Activated CD4-positive, alpha-beta T cell treated with anti-CD3 and anti-CD28 coated beads for 36 hours (primary cell): ENCODE results near the gene PLEKHG2. TPM values are rescaled to one million over a fixed set of nuclear protein-coding genes. Genes with fewer than 3 reads are reported as not detected.

Source experiments
- ATAC-seq: fragments of 200-7000 bp; cut with Tn5 transposase; one replicate; pipeline ENCODE4 v1.10.0; 2021; ENCODE audit warnings: mild to moderate bottlenecking, moderate library complexity
- CTCF ChIA-PET: fragments of 350-600 bp; sonication (Branson Sonifier 250); formaldehyde crosslinking; loops from one replicate; lab custom pipeline; 2021; ENCODE audit warnings: antibody characterized with exemption; lab: Charles Lee
- POLR2A ChIA-PET: fragments of 350-600 bp; sonication (Branson Sonifier 250); formaldehyde crosslinking; loops from one replicate; lab custom pipeline; 2021; ENCODE audit warnings: antibody characterized with exemption, inconsistent platforms; lab: Charles Lee
- DNase-seq: peaks from one replicate; pipeline ENCODE4 v3.0.0-alpha.2; 2020
- H3K27ac Mint-ChIP-seq: one replicate; pipeline ENCODE4 v1.8.0; 2021; ENCODE audit warnings: mixed read lengths
- H3K27me3 Mint-ChIP-seq: one replicate; pipeline ENCODE4 v1.8.0; 2021; ENCODE audit warnings: mixed read lengths
- H3K36me3 Mint-ChIP-seq: one replicate; pipeline ENCODE4 v1.8.0; 2021; ENCODE audit warnings: low read depth, mixed read lengths
- H3K4me1 Mint-ChIP-seq: one replicate; pipeline ENCODE4 v1.8.0; 2021; ENCODE audit warnings: mixed read lengths
- H3K4me3 Mint-ChIP-seq: one replicate; pipeline ENCODE4 v1.8.0; 2021; ENCODE audit warnings: mild to moderate bottlenecking, moderate library complexity, mixed read lengths
- H3K9me3 Mint-ChIP-seq: one replicate; pipeline ENCODE4 v1.8.0; 2021; ENCODE audit warnings: low read depth, mixed read lengths
- intact Hi-C, 2 experiments: fragments of 100-400 bp; cut with DNase I in 1 of 2; cut with micrococcal nuclease in 1 of 2; formaldehyde crosslinking; loops; one replicate each; pipeline versions ENCODE4 v1.14.2 to v1.15.1; 2022 to 2024; cut with DNase I, micrococcal nuclease
- total RNA-seq, 2 experiments: library from RNA; stranded (reverse); gene quantifications; one replicate each; pipeline ENCODE4 v1.2.3, GENCODE V29; 2021

The PLEKHG2 gene
- total RNA-seq, 2 experiments from 2014 or later = 46.0 to 65.5 TPM

DNA sequence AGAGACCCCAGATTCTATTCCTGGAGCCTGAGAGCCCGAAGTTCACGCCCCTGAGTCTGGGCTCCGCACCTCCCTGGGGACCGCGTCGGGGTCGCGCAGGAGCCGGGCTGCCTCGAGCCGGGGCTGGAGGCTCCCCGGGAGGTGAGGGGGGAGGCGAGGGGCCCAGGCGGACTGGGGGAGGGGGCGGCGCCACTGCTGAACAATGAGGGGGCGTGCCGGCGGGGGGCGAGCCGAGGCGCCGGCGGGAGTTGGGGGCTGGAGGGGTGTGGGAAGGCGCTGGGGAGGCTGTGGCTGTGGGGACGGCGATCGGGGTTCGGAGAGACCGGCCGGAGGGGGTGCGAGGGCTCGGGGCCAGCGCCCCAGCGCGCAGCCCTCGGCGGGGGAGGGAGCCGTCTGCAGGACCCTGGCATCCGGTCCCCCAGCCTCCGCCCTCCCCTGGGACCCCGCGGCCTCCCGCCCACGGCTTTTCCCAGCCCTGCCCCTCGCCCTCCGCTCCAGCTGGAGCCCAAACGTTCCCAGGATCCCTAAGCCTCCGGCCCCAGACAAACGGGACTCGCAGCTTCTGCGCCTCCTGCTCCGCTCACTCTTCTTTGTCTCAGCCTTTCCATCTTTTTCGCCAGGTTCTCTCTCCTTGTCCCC lies 922 bp downstream of the PLEKHG2 start:
- peak overlapping the region; percentile 73 for H3K4me3 Mint-ChIP-seq
- ATAC-seq (no peak), DNase-seq (peak; percentile 53)
- intact Hi-C loops = loop anchor here (2.0 kb wide), 2 partner anchors 17 to 483 kb away; partner anchors contain the start of genes MRPS12 (in 1 of the 2) and SARS2 (in 1 of the 2)
- H3K4me1 Mint-ChIP-seq = peaks cover 32% of the 10 kb centered on the region
- no peaks in the 10 kb centered on the region for H3K9me3 Mint-ChIP-seq
- H3K36me3 Mint-ChIP-seq = peaks cover 27% of the 10 kb centered on the region
- no peaks in the 10 kb centered on the region for H3K27me3 Mint-ChIP-seq
- H3K27ac Mint-ChIP-seq = peak overlapping the region; percentile 92
- ChIA-PET POLR2A (interaction anchor here (1.1 kb wide), 1 partner anchor 22 kb away, joined by 3 read pairs; the partner anchor contains the start of gene RPS16), CTCF (interaction anchor here (0.9 kb wide), 1 partner anchor 11 kb away, joined by 3 read pairs; no protein-coding TSS in a partner anchor)

GRCh38 chr19:39413911-39414608 lies 1.6 kb downstream of the PLEKHG2 start:
- ChIA-PET CTCF (interaction anchor here (0.6 to 0.9 kb wide), 4 partner anchors 10 to 86 kb away, joined by 3 read pairs; no protein-coding TSS in a partner anchor), POLR2A (interaction anchor here (1.1 kb wide), 1 partner anchor 22 kb away, joined by 3 read pairs; the partner anchor contains the start of gene RPS16)
- H3K27me3 Mint-ChIP-seq = no peaks in the 10 kb centered on the region
- H3K27ac Mint-ChIP-seq = peak overlapping the region; percentile 77
- peak overlapping the region; percentile 73 for H3K4me3 Mint-ChIP-seq
- intact Hi-C loops = loop anchor here (2.0 kb wide), 2 partner anchors 17 to 483 kb away; partner anchors contain the start of genes MRPS12 (in 1 of the 2) and SARS2 (in 1 of the 2)
- DNase-seq (no peak), ATAC-seq (no peak)
- peaks cover 23% of the 10 kb centered on the region for H3K36me3 Mint-ChIP-seq
- H3K4me1 Mint-ChIP-seq = peaks cover 32% of the 10 kb centered on the region
- no peaks in the 10 kb centered on the region for H3K9me3 Mint-ChIP-seq

DNA sequence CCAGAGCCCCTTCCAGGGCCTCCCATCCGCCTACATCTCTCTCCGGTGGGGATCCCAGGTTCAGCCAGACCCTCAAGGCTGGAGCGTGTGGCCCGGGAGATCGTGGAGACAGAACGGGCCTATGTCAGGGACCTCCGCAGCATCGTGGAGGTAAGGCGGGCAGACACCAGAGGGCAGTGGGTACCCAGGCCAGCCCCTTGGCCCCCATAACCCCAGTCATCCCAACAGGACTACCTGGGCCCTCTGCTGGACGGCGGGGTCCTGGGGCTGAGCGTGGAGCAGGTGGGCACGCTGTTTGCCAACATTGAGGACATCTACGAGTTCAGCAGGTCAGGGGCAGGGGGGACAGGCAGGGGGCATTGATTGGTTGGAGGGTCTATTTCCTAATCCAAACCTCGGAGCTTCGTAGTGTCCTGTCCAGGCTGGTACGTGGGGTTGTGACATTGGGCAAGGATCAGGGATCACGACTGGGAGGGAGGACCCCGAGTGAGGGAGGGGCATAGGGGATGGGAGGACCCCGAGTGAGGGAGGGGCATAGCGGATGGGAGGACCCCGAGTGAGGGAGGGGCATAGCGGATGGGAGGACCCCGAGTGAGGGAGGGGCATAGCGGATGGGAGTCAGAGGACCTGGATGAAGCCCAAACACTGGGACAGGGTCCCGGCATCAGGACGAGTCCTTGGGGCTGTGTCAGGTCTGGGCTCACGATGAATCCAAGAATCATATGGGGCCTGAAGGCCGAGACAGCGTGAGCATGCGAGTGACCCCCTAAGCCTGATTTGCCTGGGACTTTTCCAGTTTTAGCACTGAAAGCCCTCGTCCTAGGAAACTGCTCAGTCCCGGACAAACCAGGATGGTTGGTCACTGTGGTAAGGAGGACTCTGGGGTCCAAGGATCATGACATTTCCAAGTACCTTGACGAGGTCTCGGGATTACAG lies 2.9 kb downstream of the PLEKHG2 start:
- intact Hi-C loops = no loop called here
- H3K4me3 Mint-ChIP-seq = no peak overlapping the region
- DNase-seq (no peak), ATAC-seq (no peak)
- no peaks in the 10 kb centered on the region for H3K9me3 Mint-ChIP-seq
- no peak overlapping the region for H3K27ac Mint-ChIP-seq
- H3K36me3 Mint-ChIP-seq = peaks cover 23% of the 10 kb centered on the region
- CTCF ChIA-PET = interaction anchor here (0.6 to 1.2 kb wide), 3 partner anchors 12 to 18 kb away, joined by 3 read pairs; no protein-coding TSS in a partner anchor
- H3K4me1 Mint-ChIP-seq = peaks cover 29% of the 10 kb centered on the region
- no peaks in the 10 kb centered on the region for H3K27me3 Mint-ChIP-seq
- POLR2A ChIA-PET = no interaction called here

DNA sequence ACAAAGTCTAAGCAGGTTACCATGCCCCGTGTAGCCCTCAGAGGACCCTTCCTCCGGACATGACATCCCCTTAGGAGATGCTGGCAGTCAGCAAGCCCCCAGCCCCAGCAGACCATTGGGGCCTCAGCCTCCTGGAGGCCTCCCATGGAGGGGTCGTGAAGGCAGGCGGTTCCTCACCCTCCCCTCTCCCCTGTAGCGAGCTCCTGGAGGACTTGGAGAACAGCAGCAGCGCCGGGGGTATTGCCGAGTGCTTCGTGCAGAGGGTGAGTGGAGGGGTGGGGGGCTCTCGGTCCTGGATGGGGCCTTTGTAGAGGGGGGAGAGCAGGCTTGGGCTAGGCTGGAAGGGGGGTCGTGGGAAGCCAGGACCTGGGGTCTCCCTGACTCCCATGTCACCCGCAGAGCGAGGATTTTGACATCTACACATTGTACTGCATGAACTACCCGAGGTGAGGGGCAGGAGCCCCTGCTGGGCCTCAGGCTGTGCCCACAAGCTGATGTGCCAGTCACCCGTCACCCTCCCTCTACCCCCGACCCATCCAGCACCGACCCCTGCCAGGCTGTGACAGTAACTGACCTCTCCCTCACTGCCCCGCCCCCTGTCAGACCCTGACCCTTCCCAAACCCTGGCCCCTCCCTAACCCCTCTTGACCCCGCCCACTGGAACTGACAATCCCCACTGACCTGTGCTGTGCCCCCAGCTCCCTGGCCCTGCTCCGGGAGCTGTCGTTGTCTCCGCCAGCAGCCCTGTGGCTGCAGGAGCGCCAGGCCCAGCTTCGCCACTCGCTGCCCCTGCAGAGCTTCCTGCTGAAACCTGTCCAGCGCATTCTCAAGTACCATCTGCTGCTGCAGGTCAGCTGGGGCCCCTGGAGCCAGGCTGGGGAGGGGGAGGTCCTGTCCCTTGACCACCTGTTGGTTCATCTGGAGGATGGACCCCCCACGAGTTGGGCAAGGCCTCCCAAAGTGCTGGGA lies 4.0 kb downstream of the PLEKHG2 start:
- POLR2A ChIA-PET = interaction anchor here (0.7 kb wide), 1 partner anchor 11 kb away, joined by 3 read pairs; no protein-coding TSS in a partner anchor
- Mint-ChIP-seq H3K36me3 (peaks cover 20% of the 10 kb centered on the region), H3K4me3 (no peak overlapping the region), H3K27me3 (no peaks in the 10 kb centered on the region), H3K27ac (no peak overlapping the region), H3K4me1 (peaks cover 18% of the 10 kb centered on the region), H3K9me3 (no peaks in the 10 kb centered on the region)
- CTCF ChIA-PET = interaction anchor here (1.2 kb wide), 1 partner anchor 11 kb away, joined by 3 read pairs; no protein-coding TSS in a partner anchor
- ATAC-seq = no peak
- no peak for DNase-seq
- intact Hi-C loops = no loop called here

DNA sequence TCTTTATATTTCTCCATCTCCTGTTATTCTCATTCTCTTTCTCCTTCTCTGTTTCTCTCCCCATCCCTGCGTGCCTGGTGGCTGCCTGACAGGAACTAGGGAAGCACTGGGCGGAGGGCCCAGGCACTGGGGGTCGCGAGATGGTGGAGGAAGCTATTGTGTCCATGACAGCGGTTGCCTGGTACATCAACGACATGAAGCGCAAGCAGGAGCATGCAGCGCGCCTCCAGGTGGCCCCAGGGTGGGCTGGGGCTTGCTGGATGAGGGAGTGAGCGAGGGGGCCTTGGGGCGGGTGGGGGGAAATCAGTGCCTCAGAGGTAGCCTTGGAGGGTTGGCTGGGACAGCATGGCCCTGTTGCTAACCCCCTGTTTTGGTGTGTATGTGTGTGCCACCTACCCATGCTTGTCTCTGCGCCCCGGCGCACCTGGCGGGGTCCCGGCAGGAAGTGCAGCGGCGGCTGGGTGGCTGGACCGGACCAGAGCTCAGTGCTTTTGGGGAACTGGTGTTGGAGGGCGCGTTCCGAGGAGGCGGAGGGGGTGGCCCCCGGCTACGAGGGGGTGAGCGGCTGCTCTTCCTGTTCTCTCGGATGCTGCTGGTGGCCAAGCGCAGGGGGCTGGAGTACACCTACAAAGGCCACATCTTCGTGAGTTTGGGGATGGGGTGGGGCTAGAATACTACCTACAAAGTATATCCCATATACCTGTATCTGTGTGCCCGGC lies 5.2 kb downstream of the PLEKHG2 start:
- intact Hi-C loops = no loop called here
- Mint-ChIP-seq H3K27me3 (no peaks in the 10 kb centered on the region), H3K27ac (no peak overlapping the region), H3K9me3 (no peaks in the 10 kb centered on the region), H3K4me3 (no peak overlapping the region), H3K36me3 (peaks cover 22% of the 10 kb centered on the region), H3K4me1 (peaks cover 15% of the 10 kb centered on the region)
- ChIA-PET POLR2A (interaction anchor here (0.7 to 1.2 kb wide), 2 partner anchors 10 to 26 kb away, joined by 3 read pairs; partner anchors contain the start of genes MED29 and PAF1), CTCF (no interaction called here)
- ATAC-seq (no peak), DNase-seq (no peak)

- ChIA-PET CTCF (interaction anchor here (1.4 kb wide), 1 partner anchor 21 kb away, joined by 4 read pairs; no protein-coding TSS in a partner anchor), POLR2A (interaction anchor here (0.6 to 1.2 kb wide), 2 partner anchors 28 to 36 kb away, joined by 3 read pairs; partner anchors contain the start of genes MED29 and PAF1)
- no peak for DNase-seq
- Mint-ChIP-seq H3K4me1 (peaks cover 11% of the 10 kb centered on the region), H3K9me3 (no peaks in the 10 kb centered on the region), H3K27ac (no peak overlapping the region), H3K36me3 (peaks cover 24% of the 10 kb centered on the region), H3K27me3 (no peaks in the 10 kb centered on the region), H3K4me3 (no peak overlapping the region)
- no peak for ATAC-seq
- intact Hi-C loops = no loop called here
These were observed 6.5 kb downstream of the PLEKHG2 start for GRCh38 chr19:39419003-39419402.

- Mint-ChIP-seq H3K27me3 (no peaks in the 10 kb centered on the region), H3K27ac (no peak overlapping the region), H3K4me3 (no peak overlapping the region), H3K9me3 (no peaks in the 10 kb centered on the region), H3K4me1 (no peaks in the 10 kb centered on the region), H3K36me3 (peaks cover 22% of the 10 kb centered on the region)
- DNase-seq (no peak), ATAC-seq (no peak)
- ChIA-PET POLR2A (interaction anchor here (1.2 kb wide), 1 partner anchor 15 kb away, joined by 3 read pairs; no protein-coding TSS in a partner anchor), CTCF (interaction anchor here (0.8 to 1.2 kb wide), 5 partner anchors 9 to 93 kb away, joined by 3 to 5 read pairs (median 4); partner anchors contain the start of gene RPS16)
- intact Hi-C loops = no loop called here
These were observed 8.3 kb downstream of the PLEKHG2 start for GRCh38 chr19:39420769-39421168.

GRCh38 chr19:39422020-39422419 lies 9.6 kb downstream of the PLEKHG2 start:
- CTCF ChIA-PET = no interaction called here

DNA sequence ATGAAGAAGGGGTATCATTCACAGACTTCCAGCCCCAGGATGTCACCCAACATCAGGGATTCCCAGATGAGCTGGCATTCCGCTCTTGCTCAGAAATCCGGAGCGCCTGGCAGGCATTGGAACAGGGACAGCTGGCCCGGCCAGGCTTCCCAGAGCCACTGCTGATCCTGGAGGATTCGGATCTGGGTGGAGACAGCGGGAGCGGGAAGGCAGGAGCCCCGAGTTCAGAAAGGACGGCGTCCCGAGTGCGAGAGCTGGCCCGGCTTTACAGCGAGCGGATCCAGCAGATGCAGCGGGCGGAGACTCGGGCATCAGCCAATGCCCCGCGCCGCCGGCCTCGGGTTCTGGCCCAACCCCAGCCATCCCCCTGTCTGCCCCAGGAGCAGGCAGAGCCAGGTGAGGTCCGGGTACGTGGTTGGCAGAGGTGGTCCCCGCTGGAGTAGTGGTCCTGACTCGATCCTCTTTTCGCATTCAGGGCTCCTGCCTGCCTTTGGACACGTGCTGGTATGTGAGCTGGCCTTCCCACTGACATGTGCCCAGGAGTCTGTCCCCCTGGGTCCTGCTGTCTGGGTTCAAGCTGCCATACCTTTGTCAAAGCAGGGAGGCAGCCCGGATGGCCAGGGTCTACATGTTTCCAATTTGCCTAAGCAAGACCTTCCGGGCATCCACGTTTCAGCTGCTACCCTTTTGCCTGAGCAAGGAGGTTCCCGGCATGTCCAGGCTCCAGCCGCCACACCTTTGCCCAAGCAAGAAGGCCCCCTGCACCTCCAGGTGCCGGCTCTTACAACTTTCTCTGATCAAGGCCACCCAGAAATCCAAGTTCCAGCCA lies 11.0 kb downstream of the PLEKHG2 start:
- intact Hi-C loops = no loop called here

More at GRCh38 chr19:39422020-39422419, 9.6 kb downstream of the PLEKHG2 start:
- no peak for ATAC-seq
- Mint-ChIP-seq H3K4me3 (no peak overlapping the region), H3K27me3 (no peaks in the 10 kb centered on the region), H3K27ac (no peak overlapping the region), H3K36me3 (peaks cover 22% of the 10 kb centered on the region), H3K4me1 (no peaks in the 10 kb centered on the region), H3K9me3 (no peaks in the 10 kb centered on the region)
- POLR2A ChIA-PET = no interaction called here
- DNase-seq = no peak
- intact Hi-C loops = no loop called here

More for the DNA sequence above, 11.0 kb downstream of the PLEKHG2 start:
- POLR2A ChIA-PET = no interaction called here
- ATAC-seq (no peak), DNase-seq (no peak)
- CTCF ChIA-PET = interaction anchor here (1.0 to 1.2 kb wide), 2 partner anchors 9 to 51 kb away, joined by 3 read pairs; no protein-coding TSS in a partner anchor
- Mint-ChIP-seq H3K4me1 (no peaks in the 10 kb centered on the region), H3K27me3 (no peaks in the 10 kb centered on the region), H3K27ac (no peak overlapping the region), H3K36me3 (peaks cover 19% of the 10 kb centered on the region), H3K4me3 (no peak overlapping the region), H3K9me3 (no peaks in the 10 kb centered on the region)
